GM23338 (cell line): ENCODE data around the gene STPG2. TPM values are rescaled to one million over a fixed set of nuclear protein-coding genes. Genes with fewer than 3 reads are reported as not detected.

ENCODE experiments used
- ATAC-seq: fragments of 200-7000 bp; cut with Tn5 transposase; 3 replicates; pipeline ENCODE4 v1.9.1; 2020
- DNase-seq: peaks from one replicate; pipeline ENCODE4 v3.0.0-alpha.2; 2015; ENCODE audit warnings: low spot score
- H2AFZ ChIP-seq: fragments of 200-600 bp; sonication (generic); 2 replicates; pipeline ENCODE4 v1.8.0; 2016; ENCODE audit warnings: antibody characterized with exemption, mild to moderate bottlenecking, moderate library complexity
- H3F3A ChIP-seq: fragments of 200-600 bp; sonication (generic); replicated peaks from 2 replicates; pipeline ENCODE4 v1.8.0; 2017; ENCODE audit warnings: antibody characterized with exemption, mixed run types, low read depth
- H3K27ac ChIP-seq: fragments of 200-600 bp; sonication (generic); 2 replicates; pipeline ENCODE4 v1.6.1; 2016; ENCODE audit warnings: low read depth
- H3K27me3 ChIP-seq: fragments of 200-600 bp; sonication (generic); 2 replicates; pipeline ENCODE4 v1.8.0; 2016; ENCODE audit warnings: mild to moderate bottlenecking, mixed run types, moderate library complexity; ENCODE audit not compliant: insufficient read depth
- H3K36me3 ChIP-seq: fragments of 200-600 bp; sonication (generic); 2 replicates; pipeline ENCODE4 v1.8.0; 2016; ENCODE audit warnings: mild to moderate bottlenecking; ENCODE audit not compliant: insufficient read depth
- H3K4me1 ChIP-seq: fragments of 200-600 bp; sonication (generic); 2 replicates; pipeline ENCODE4 v1.8.0; 2016; ENCODE audit warnings: mild to moderate bottlenecking, moderate library complexity; ENCODE audit not compliant: insufficient read depth
- H3K4me2 ChIP-seq: fragments of 200-600 bp; sonication (generic); 2 replicates; pipeline ENCODE4 v1.7.1; 2017; ENCODE audit warnings: mixed run types
- H3K4me3 ChIP-seq: fragments of 200-600 bp; sonication (generic); 2 replicates; pipeline ENCODE4 v1.6.1; 2016; ENCODE audit warnings: mixed run types
- H3K79me2 ChIP-seq: fragments of 200-600 bp; sonication (generic); replicated peaks from 2 replicates; pipeline ENCODE4 v1.8.0; 2017; ENCODE audit warnings: mild to moderate bottlenecking; ENCODE audit not compliant: insufficient read depth
- H3K9me2 ChIP-seq: fragments of 200-600 bp; sonication (generic); 2 replicates; pipeline ENCODE4 v1.8.0; 2017; ENCODE audit not compliant: insufficient read depth
- H4K20me1 ChIP-seq: fragments of 200-600 bp; sonication (generic); replicated peaks from 2 replicates; pipeline ENCODE4 v1.8.0; 2017; ENCODE audit warnings: mild to moderate bottlenecking; ENCODE audit not compliant: insufficient read depth
- H3K27ac Mint-ChIP-seq: 2 replicates; pipeline ENCODE4 v1.8.0; 2020; ENCODE audit warnings: inconsistent platforms, mild to moderate bottlenecking, moderate library complexity, mixed read lengths
- H3K27me3 Mint-ChIP-seq: 3 replicates; pipeline ENCODE4 v1.8.0; 2022; ENCODE audit warnings: low read depth, mild to moderate bottlenecking, moderate library complexity, mixed read lengths, inconsistent platforms; ENCODE audit not compliant: insufficient read depth, poor library complexity
- H3K36me3 Mint-ChIP-seq: 3 replicates; pipeline ENCODE4 v1.8.0; 2021; ENCODE audit warnings: low read depth, mild to moderate bottlenecking, inconsistent platforms, moderate library complexity, mixed read lengths
- H3K4me1 Mint-ChIP-seq: 3 replicates; pipeline ENCODE4 v1.8.0; 2020; ENCODE audit warnings: mild to moderate bottlenecking, inconsistent platforms, mixed read lengths
- H3K4me3 Mint-ChIP-seq: 3 replicates; pipeline ENCODE4 v1.8.0; 2021; ENCODE audit warnings: moderate library complexity, mild to moderate bottlenecking, inconsistent platforms, mixed read lengths
- H3K9me3 Mint-ChIP-seq: 3 replicates; pipeline ENCODE4 v1.8.0; 2020; ENCODE audit warnings: moderate library complexity, mild to moderate bottlenecking, inconsistent platforms, mixed read lengths
- CREB1 ChIP-seq: fragments of 250-450 bp; sonication (Bioruptor Pico); IDR thresholded peaks from 2 replicates; pipeline ENCODE4 v1.5.0; 2020; ENCODE audit warnings: low read depth, mild to moderate bottlenecking, moderate library complexity
- EZH2 ChIP-seq: fragments of 200-600 bp; sonication (generic); IDR thresholded peaks from one replicate; pipeline ENCODE4 v1.8.0; 2017; ENCODE audit warnings: antibody characterized with exemption, mild to moderate bottlenecking, low read depth; ENCODE audit not compliant: unreplicated experiment
- EZH2phosphoT487 ChIP-seq: fragments of 200-600 bp; sonication (generic); IDR thresholded peaks from one replicate; pipeline ENCODE4 v1.8.1; 2018; ENCODE audit warnings: antibody characterized with exemption; ENCODE audit not compliant: unreplicated experiment
- JUNB ChIP-seq: IDR thresholded peaks from one replicate; pipeline ENCODE4 v1.6.1; 2016; ENCODE audit warnings: antibody characterized with exemption; ENCODE audit not compliant: unreplicated experiment
- NANOG ChIP-seq: IDR thresholded peaks from 2 replicates; pipeline ENCODE4 v1.6.1; 2016; ENCODE audit warnings: antibody characterized with exemption, borderline replicate concordance
- POLR2AphosphoS5 ChIP-seq: IDR thresholded peaks from 2 replicates; pipeline ENCODE4 v1.6.1; 2016; ENCODE audit warnings: antibody characterized with exemption, low read depth
- STAT1 ChIP-seq: IDR thresholded peaks from one replicate; pipeline ENCODE4 v1.6.1; 2016; ENCODE audit warnings: antibody characterized with exemption; ENCODE audit not compliant: unreplicated experiment
- ZNF114 ChIP-seq: fragments of 250-450 bp; sonication (Bioruptor Pico); IDR thresholded peaks from 2 replicates; pipeline ENCODE4 v1.5.0; 2020; ENCODE audit warnings: mild to moderate bottlenecking, moderate library complexity
- ZNF331 ChIP-seq: fragments of 250-450 bp; sonication (Bioruptor Pico); IDR thresholded peaks from 2 replicates; pipeline ENCODE4 v1.5.0; 2020; ENCODE audit warnings: low read depth, mild to moderate bottlenecking, moderate library complexity
- polyA plus RNA-seq: library from polyadenylated mRNA; unstranded; fragments of >200 nt; fragmentation: Nextera tagmentation; extraction: Ambion mirVana; gene quantifications from 2 replicates; pipeline ENCODE4 v1.2.1, GENCODE V29; 2016
- total RNA-seq: library from RNA; depleted of rRNA; stranded (reverse); fragments of >200 nt; shearing (Covaris generic); gene quantifications from 2 replicates; pipeline ENCODE4 v1.2.3, GENCODE V29; 2014
- TF ChIP-seq, protein P1 (sequence below): fragments of 250-450 bp; sonication (Bioruptor Pico); IDR thresholded peaks from 2 replicates; pipeline ENCODE4 v1.5.0; 2020; ENCODE audit warnings: mild to moderate bottlenecking, moderate library complexity
- TF ChIP-seq, protein P2 (sequence below), 2 experiments: fragments of 200-600 bp in 1 of 2; sonication (generic) in 1 of 2; conservative IDR thresholded peaks; 2 replicates each; pipeline versions ENCODE4 v1.5.1 to v1.6.1; 2016 to 2017; ENCODE audit warnings: antibody characterized with exemption in 2 of 2, low read depth in 2 of 2, mild to moderate bottlenecking in 2 of 2, moderate library complexity in 1 of 2
- TF ChIP-seq, protein P3 (sequence below): IDR thresholded peaks from 2 replicates; pipeline ENCODE4 v1.6.1; 2016; ENCODE audit warnings: antibody characterized with exemption
- TF ChIP-seq, protein P4 (sequence below): IDR thresholded peaks from one replicate; pipeline ENCODE4 v1.6.1; 2018; ENCODE audit warnings: antibody characterized with exemption; ENCODE audit not compliant: unreplicated experiment

STPG2 gene
- total and polyA plus RNA-seq, 2 experiments from 2014 or later, result 0.17 to 0.32 TPM

DNA sequence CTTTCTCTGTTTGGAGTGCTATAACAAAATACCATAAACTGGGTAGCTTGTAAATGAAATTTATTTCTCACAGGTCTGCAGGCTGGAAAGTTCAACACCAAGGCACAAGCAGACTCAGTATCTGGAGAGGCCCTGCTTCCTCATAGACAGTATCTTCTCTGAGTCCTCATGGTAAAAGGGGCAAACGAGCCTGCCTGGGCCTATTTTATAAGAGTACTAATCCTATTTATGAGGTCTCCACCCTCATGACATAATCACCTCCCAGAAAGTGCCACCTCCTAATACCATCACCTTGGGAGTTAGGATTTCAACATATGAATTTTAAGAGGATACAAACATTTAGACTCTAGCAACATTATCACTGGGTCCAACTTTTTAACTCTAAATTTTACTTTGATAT lies 200.3 kb downstream of the STPG2 start:
- TF ChIP-seq STAT1 (no peak), ZNF114 (no peak), EZH2 (no peak), CREB1 (CRISPR knock-in tag) (no peak), NANOG (no peak), EZH2phosphoT487 (no peak), ZNF331 (CRISPR knock-in tag) (no peak), POLR2AphosphoS5 (no peak), JUNB (no peak)
- TF ChIP-seq, protein P1, sequence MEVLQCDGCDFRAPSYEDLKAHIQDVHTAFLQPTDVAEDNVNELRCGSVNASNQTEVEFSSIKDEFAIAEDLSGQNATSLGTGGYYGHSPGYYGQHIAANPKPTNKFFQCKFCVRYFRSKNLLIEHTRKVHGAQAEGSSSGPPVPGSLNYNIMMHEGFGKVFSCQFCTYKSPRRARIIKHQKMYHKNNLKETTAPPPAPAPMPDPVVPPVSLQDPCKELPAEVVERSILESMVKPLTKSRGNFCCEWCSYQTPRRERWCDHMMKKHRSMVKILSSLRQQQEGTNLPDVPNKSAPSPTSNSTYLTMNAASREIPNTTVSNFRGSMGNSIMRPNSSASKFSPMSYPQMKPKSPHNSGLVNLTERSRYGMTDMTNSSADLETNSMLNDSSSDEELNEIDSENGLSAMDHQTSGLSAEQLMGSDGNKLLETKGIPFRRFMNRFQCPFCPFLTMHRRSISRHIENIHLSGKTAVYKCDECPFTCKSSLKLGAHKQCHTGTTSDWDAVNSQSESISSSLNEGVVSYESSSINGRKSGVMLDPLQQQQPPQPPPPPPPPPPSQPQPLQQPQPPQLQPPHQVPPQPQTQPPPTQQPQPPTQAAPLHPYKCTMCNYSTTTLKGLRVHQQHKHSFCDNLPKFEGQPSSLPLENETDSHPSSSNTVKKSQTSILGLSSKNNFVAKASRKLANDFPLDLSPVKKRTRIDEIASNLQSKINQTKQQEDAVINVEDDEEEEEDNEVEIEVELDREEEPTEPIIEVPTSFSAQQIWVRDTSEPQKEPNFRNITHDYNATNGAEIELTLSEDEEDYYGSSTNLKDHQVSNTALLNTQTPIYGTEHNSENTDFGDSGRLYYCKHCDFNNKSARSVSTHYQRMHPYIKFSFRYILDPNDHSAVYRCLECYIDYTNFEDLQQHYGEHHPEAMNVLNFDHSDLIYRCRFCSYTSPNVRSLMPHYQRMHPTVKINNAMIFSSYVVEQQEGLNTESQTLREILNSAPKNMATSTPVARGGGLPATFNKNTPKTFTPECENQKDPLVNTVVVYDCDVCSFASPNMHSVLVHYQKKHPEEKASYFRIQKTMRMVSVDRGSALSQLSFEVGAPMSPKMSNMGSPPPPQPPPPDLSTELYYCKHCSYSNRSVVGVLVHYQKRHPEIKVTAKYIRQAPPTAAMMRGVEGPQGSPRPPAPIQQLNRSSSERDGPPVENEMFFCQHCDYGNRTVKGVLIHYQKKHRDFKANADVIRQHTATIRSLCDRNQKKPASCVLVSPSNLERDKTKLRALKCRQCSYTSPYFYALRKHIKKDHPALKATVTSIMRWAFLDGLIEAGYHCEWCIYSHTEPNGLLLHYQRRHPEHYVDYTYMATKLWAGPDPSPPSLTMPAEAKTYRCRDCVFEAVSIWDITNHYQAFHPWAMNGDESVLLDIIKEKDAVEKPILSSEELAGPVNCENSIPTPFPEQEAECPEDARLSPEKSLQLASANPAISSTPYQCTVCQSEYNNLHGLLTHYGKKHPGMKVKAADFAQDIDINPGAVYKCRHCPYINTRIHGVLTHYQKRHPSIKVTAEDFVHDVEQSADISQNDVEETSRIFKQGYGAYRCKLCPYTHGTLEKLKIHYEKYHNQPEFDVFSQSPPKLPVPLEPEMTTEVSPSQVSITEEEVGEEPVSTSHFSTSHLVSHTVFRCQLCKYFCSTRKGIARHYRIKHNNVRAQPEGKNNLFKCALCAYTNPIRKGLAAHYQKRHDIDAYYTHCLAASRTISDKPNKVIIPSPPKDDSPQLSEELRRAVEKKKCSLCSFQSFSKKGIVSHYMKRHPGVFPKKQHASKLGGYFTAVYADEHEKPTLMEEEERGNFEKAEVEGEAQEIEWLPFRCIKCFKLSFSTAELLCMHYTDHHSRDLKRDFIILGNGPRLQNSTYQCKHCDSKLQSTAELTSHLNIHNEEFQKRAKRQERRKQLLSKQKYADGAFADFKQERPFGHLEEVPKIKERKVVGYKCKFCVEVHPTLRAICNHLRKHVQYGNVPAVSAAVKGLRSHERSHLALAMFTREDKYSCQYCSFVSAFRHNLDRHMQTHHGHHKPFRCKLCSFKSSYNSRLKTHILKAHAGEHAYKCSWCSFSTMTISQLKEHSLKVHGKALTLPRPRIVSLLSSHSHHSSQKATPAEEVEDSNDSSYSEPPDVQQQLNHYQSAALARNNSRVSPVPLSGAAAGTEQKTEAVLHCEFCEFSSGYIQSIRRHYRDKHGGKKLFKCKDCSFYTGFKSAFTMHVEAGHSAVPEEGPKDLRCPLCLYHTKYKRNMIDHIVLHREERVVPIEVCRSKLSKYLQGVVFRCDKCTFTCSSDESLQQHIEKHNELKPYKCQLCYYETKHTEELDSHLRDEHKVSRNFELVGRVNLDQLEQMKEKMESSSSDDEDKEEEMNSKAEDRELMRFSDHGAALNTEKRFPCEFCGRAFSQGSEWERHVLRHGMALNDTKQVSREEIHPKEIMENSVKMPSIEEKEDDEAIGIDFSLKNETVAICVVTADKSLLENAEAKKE, result no peak
- TF ChIP-seq, protein P2, sequence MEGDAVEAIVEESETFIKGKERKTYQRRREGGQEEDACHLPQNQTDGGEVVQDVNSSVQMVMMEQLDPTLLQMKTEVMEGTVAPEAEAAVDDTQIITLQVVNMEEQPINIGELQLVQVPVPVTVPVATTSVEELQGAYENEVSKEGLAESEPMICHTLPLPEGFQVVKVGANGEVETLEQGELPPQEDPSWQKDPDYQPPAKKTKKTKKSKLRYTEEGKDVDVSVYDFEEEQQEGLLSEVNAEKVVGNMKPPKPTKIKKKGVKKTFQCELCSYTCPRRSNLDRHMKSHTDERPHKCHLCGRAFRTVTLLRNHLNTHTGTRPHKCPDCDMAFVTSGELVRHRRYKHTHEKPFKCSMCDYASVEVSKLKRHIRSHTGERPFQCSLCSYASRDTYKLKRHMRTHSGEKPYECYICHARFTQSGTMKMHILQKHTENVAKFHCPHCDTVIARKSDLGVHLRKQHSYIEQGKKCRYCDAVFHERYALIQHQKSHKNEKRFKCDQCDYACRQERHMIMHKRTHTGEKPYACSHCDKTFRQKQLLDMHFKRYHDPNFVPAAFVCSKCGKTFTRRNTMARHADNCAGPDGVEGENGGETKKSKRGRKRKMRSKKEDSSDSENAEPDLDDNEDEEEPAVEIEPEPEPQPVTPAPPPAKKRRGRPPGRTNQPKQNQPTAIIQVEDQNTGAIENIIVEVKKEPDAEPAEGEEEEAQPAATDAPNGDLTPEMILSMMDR (conservative IDR thresholded peaks at IDR 0.05; ENCODE audit: low read depth in 2 of 2), result no peak
- TF ChIP-seq, protein P3, sequence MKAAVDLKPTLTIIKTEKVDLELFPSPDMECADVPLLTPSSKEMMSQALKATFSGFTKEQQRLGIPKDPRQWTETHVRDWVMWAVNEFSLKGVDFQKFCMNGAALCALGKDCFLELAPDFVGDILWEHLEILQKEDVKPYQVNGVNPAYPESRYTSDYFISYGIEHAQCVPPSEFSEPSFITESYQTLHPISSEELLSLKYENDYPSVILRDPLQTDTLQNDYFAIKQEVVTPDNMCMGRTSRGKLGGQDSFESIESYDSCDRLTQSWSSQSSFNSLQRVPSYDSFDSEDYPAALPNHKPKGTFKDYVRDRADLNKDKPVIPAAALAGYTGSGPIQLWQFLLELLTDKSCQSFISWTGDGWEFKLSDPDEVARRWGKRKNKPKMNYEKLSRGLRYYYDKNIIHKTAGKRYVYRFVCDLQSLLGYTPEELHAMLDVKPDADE, result no peak
- TF ChIP-seq, protein P4, sequence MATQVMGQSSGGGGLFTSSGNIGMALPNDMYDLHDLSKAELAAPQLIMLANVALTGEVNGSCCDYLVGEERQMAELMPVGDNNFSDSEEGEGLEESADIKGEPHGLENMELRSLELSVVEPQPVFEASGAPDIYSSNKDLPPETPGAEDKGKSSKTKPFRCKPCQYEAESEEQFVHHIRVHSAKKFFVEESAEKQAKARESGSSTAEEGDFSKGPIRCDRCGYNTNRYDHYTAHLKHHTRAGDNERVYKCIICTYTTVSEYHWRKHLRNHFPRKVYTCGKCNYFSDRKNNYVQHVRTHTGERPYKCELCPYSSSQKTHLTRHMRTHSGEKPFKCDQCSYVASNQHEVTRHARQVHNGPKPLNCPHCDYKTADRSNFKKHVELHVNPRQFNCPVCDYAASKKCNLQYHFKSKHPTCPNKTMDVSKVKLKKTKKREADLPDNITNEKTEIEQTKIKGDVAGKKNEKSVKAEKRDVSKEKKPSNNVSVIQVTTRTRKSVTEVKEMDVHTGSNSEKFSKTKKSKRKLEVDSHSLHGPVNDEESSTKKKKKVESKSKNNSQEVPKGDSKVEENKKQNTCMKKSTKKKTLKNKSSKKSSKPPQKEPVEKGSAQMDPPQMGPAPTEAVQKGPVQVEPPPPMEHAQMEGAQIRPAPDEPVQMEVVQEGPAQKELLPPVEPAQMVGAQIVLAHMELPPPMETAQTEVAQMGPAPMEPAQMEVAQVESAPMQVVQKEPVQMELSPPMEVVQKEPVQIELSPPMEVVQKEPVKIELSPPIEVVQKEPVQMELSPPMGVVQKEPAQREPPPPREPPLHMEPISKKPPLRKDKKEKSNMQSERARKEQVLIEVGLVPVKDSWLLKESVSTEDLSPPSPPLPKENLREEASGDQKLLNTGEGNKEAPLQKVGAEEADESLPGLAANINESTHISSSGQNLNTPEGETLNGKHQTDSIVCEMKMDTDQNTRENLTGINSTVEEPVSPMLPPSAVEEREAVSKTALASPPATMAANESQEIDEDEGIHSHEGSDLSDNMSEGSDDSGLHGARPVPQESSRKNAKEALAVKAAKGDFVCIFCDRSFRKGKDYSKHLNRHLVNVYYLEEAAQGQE, result no peak
- no peaks in the 10 kb centered on the region for H3K9me2 ChIP-seq
- Mint-ChIP-seq H3K27ac (no peak overlapping the region), H3K36me3 (peaks cover 7% of the 10 kb centered on the region), H3K4me3 (no peak overlapping the region), H3K27me3 (no peaks in the 10 kb centered on the region), H3K4me1 (no peaks in the 10 kb centered on the region), H3K9me3 (peaks cover 16% of the 10 kb centered on the region)
- H3K27me3 ChIP-seq, result no peaks in the 10 kb centered on the region
- DNase-seq, result no peak
- H3F3A ChIP-seq, result no peaks in the 10 kb centered on the region
- H4K20me1 ChIP-seq, result no peaks in the 10 kb centered on the region
- no peaks in the 10 kb centered on the region for H3K4me1 ChIP-seq
- no peaks in the 10 kb centered on the region for H3K79me2 ChIP-seq
- H3K27ac ChIP-seq, result no peak overlapping the region
- H2AFZ ChIP-seq, result no peak overlapping the region
- H3K4me2 ChIP-seq, result no peak overlapping the region
- no peak for ATAC-seq
- no peaks in the 10 kb centered on the region for H3K36me3 ChIP-seq
- H3K4me3 ChIP-seq, result no peak overlapping the region
